Superior temporal gyrus (tissue), 1 donor: ENCODE data around the gene TRIM61.
"Not testable (repeated sequence)": the region's sequence is repeated elsewhere in the genome, so short reads cannot be mapped to it uniquely, and the experiment has no call there.

ENCODE experiments used
- DNase-seq: peaks from one replicate; pipeline ENCODE4 v3.0.0-alpha.2; 2016; ENCODE audit errors: extremely low spot score

Gene TRIM61

GRCh38 chr4:164977243-164978164 lies at the start of gene TRIM61:
Gene TRIM61 (minus strand): TSS chr4:164977657. CDS start chr4:164970002, 7,655 bp downstream.
- no peak for DNase-seq

- not testable (repeated sequence) for DNase-seq
Measured at GRCh38 chr4:165025782-165026181, 48.3 kb upstream of the TRIM61 start.

- DNase-seq = not testable (repeated sequence)
Measured at GRCh38 chr4:165019995-165020394, 42.5 kb upstream of the TRIM61 start.

- DNase-seq = no peak
Measured at GRCh38 chr4:165016971-165017370, 39.5 kb upstream of the TRIM61 start.

GRCh38 chr4:165013691-165014090 lies 36.2 kb upstream of the TRIM61 start:
- no peak for DNase-seq

GRCh38 chr4:165011403-165011802 lies 33.9 kb upstream of the TRIM61 start:
- DNase-seq = no peak

GRCh38 chr4:165010991-165011390 lies 33.5 kb upstream of the TRIM61 start:
- DNase-seq = no peak

GRCh38 chr4:165010487-165010886 lies 33.0 kb upstream of the TRIM61 start:
- DNase-seq = no peak

- no peak for DNase-seq
Measured at GRCh38 chr4:165009493-165010227, 32.2 kb upstream of the TRIM61 start.

- no peak for DNase-seq
Measured at GRCh38 chr4:165006886-165007285, 29.4 kb upstream of the TRIM61 start.

GRCh38 chr4:165006456-165006855 lies 29.0 kb upstream of the TRIM61 start:
- DNase-seq = no peak

- DNase-seq = no peak
Measured at GRCh38 chr4:165005352-165005925, 28.0 kb upstream of the TRIM61 start.

GRCh38 chr4:165001957-165002356 lies 24.5 kb upstream of the TRIM61 start:
- not testable (repeated sequence) for DNase-seq

- peak; percentile 73 for DNase-seq
Measured at GRCh38 chr4:164998526-164999080, 21.1 kb upstream of the TRIM61 start.

GRCh38 chr4:164997941-164998340 lies 20.5 kb upstream of the TRIM61 start:
- DNase-seq = peak; percentile 77

GRCh38 chr4:164997324-164997723 lies 19.9 kb upstream of the TRIM61 start:
- DNase-seq = peak; percentile 50

- DNase-seq = not testable (repeated sequence)
Measured at GRCh38 chr4:164996123-164996522, 18.7 kb upstream of the TRIM61 start.

GRCh38 chr4:164990786-164991185 lies 13.3 kb upstream of the TRIM61 start:
- not testable (repeated sequence) for DNase-seq

- DNase-seq = no peak
Measured at GRCh38 chr4:164989471-164989870, 12.0 kb upstream of the TRIM61 start.

- DNase-seq = not testable (repeated sequence)
Measured at GRCh38 chr4:164971929-164972328, 5.5 kb downstream of the TRIM61 start.

- no peak for DNase-seq
Measured at GRCh38 chr4:164959896-164960295, 17.6 kb downstream of the TRIM61 start.

- DNase-seq = not testable (repeated sequence)
Measured at GRCh38 chr4:164959421-164959820, 18.0 kb downstream of the TRIM61 start.
